ENCODE measurements around the gene ITGB4. TPM values are rescaled to one million over a fixed set of nuclear protein-coding genes. Genes with fewer than 3 reads are reported as not detected.

Gene ITGB4
- total RNA-seq, 1 donor: 0.09 TPM

DNA sequence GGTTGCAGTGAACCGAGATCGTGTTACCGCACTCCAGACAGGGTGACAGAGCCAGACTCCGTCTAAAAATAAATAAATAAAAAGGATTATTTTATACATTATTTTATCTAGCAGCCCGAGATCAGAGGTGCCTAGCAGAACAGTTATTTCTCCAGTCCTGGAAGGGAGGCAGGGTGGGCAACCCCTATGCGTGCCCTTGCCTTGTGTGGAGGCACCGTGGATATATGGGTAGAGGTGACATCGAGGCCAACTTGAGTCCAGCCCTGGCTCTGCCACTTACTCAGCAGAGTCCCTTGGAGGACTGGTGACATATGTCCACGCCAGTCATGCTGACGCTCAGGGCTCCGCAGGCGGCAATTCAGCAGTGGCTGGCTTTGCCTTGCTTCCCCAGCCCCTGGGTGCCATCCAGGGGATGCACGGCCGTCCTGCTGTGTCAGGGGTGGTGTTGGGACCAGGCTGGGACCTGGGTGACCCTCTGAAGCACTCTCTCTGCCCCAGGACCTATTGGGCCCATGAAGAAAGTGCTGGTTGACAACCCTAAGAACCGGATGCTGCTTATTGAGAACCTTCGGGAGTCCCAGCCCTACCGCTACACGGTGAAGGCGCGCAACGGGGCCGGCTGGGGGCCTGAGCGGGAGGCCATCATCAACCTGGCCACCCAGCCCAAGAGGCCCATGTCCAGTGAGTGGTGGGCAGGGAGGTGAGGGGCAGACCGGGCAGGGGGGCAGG lies 30.6 kb downstream of the ITGB4 start:
- H3K4me3 ChIP-seq (ENCODE audit: low read depth, low read length): no peak overlapping the region
- DNase-seq (ENCODE audit: low read depth): no peak
- TF ChIP-seq, protein P1, sequence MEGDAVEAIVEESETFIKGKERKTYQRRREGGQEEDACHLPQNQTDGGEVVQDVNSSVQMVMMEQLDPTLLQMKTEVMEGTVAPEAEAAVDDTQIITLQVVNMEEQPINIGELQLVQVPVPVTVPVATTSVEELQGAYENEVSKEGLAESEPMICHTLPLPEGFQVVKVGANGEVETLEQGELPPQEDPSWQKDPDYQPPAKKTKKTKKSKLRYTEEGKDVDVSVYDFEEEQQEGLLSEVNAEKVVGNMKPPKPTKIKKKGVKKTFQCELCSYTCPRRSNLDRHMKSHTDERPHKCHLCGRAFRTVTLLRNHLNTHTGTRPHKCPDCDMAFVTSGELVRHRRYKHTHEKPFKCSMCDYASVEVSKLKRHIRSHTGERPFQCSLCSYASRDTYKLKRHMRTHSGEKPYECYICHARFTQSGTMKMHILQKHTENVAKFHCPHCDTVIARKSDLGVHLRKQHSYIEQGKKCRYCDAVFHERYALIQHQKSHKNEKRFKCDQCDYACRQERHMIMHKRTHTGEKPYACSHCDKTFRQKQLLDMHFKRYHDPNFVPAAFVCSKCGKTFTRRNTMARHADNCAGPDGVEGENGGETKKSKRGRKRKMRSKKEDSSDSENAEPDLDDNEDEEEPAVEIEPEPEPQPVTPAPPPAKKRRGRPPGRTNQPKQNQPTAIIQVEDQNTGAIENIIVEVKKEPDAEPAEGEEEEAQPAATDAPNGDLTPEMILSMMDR (IDR thresholded peaks at IDR 0.05; ENCODE audit: insufficient read depth, low read length): no peak

DNA sequence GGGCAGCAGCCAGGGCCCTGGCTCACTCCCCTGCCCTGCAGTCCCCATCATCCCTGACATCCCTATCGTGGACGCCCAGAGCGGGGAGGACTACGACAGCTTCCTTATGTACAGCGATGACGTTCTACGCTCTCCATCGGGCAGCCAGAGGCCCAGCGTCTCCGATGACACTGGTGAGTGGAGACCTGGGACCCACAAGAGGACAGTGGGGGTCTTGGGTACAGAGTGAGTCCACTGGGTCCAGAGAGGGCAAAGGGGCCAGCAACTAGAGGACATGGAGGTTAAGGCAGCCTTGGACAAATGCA lies 31.1 kb downstream of the ITGB4 start:
- H3K4me3 ChIP-seq (ENCODE audit: low read depth, low read length): no peak overlapping the region
- no peak for DNase-seq (ENCODE audit: low read depth)

GRCh38 chr17:75752802-75753513 lies 31.7 kb downstream of the ITGB4 start:
- H3K4me3 ChIP-seq (ENCODE audit: low read depth, low read length): peak overlapping the region; percentile 61
- TF ChIP-seq, protein P1 (IDR thresholded peaks at IDR 0.05; ENCODE audit: insufficient read depth, low read length): no peak
- DNase-seq (ENCODE audit: low read depth): no peak

More for the DNA sequence above, 31.1 kb downstream of the ITGB4 start:
- TF ChIP-seq, protein P1 (IDR thresholded peaks at IDR 0.05; ENCODE audit: insufficient read depth, low read length): no peak

DNA sequence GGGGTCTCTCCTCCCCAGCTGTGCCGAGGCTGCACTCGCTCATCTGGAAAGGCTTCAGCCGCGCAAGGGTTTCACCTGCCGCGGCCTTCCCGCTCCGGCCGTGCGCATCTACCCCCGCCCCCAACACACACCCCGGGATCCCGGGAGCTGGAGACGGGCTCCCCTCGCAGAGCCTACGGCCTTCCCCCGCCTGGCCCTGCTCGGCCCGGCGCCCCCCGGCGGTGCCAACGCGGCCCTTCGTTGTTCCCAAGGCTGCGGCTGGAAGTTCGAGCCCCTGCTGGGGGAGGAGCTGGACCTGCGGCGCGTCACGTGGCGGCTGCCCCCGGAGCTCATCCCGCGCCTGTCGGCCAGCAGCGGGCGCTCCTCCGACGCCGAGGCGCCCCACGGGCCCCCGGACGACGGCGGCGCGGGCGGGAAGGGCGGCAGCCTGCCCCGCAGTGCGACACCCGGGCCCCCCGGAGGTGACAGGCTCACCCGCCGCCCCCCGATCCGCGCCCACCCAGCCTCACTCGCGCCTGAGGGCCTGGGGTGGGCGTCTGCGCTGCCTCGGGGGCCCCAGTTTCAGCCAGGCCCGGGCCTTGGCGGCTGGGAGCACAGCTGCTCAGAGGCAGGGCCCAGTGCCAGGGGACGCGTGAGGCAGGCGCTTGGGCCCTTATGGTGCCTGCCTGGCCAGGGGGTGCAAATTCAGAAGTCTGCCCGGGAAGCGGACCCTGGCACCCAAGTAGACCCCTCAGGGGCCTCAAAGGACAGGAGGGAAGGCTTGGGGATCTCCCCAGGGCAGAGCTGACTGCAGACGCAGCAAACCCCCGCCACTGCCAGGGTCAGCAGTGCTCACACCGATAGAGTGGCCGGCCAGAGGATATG lies 32.5 kb downstream of the ITGB4 start:
- TF ChIP-seq, protein P1 (IDR thresholded peaks at IDR 0.05; ENCODE audit: insufficient read depth, low read length): peak; percentile 49
- DNase-seq (ENCODE audit: low read depth): peak; percentile 58
- H3K4me3 ChIP-seq (ENCODE audit: low read depth, low read length): peak overlapping the region; percentile 61

- TF ChIP-seq, protein P1 (IDR thresholded peaks at IDR 0.05; ENCODE audit: insufficient read depth, low read length): no peak
- DNase-seq (ENCODE audit: low read depth): no peak
- no peak overlapping the region for H3K4me3 ChIP-seq (ENCODE audit: low read depth, low read length)
Measured at GRCh38 chr17:75754378-75755204, 33.3 kb downstream of the ITGB4 start.

Measured in fibroblast of the aortic adventitia (primary cell).